Natural killer cell (primary cell): ENCODE data around the gene HNRNPU. TPM values are rescaled to one million over a fixed set of nuclear protein-coding genes. Genes with fewer than 3 reads are reported as not detected.

ENCODE experiments used
- ATAC-seq, 3 donors: fragments of 150-1000 bp in 2 of 3; fragments of 200-7000 bp in 1 of 3; cut with Tn5 transposase; 1 replicate in 1 of 3; 2 replicates in 2 of 3; pipeline ENCODE4 v1.10.0; 2021; ENCODE audit warnings: mild to moderate bottlenecking in 2 of 3, moderate library complexity in 2 of 3
- DNase-seq, 2 donors: peaks; one replicate each; pipeline versions ENCODE4 v3.0.0 to v3.0.0-alpha.2; 2013 to 2021; ENCODE audit warnings: mixed read lengths in 1 of 2
- H3K27ac ChIP-seq: one replicate; pipeline ENCODE4 v1.5.1; 2013; ENCODE audit warnings: mild to moderate bottlenecking, low read length
- H3K27me3 ChIP-seq: one replicate; pipeline ENCODE4 v1.6.1; 2013; ENCODE audit warnings: low read length; ENCODE audit not compliant: control insufficient read depth, insufficient read depth
- H3K36me3 ChIP-seq: one replicate; pipeline ENCODE4 v1.6.1; 2013; ENCODE audit warnings: low read length; ENCODE audit not compliant: control insufficient read depth, insufficient read depth
- H3K4me1 ChIP-seq: one replicate; pipeline ENCODE4 v1.6.1; 2013; ENCODE audit warnings: low read length; ENCODE audit not compliant: control insufficient read depth, insufficient read depth
- H3K4me3 ChIP-seq: one replicate; pipeline ENCODE4 v1.5.1; 2013; ENCODE audit warnings: low read length
- H3K9me3 ChIP-seq: one replicate; pipeline ENCODE4 v1.6.1; 2013; ENCODE audit warnings: low read length; ENCODE audit not compliant: control insufficient read depth, insufficient read depth
- H3K27ac Mint-ChIP-seq, 2 donors: one replicate each; pipeline ENCODE4 v1.8.0; 2022; ENCODE audit warnings: mild to moderate bottlenecking in 2 of 2, mixed read lengths in 2 of 2, moderate library complexity in 1 of 2
- H3K27me3 Mint-ChIP-seq, 2 donors: one replicate each; pipeline ENCODE4 v1.8.0; 2022; ENCODE audit warnings: low read depth in 2 of 2, mixed read lengths in 2 of 2
- H3K36me3 Mint-ChIP-seq: one replicate; pipeline ENCODE4 v1.8.0; 2022; ENCODE audit warnings: mixed read lengths
- H3K4me1 Mint-ChIP-seq, 2 donors: one replicate each; pipeline ENCODE4 v1.8.0; 2022; ENCODE audit warnings: mixed read lengths in 2 of 2
- H3K4me3 Mint-ChIP-seq: one replicate; pipeline ENCODE4 v1.8.0; 2022; ENCODE audit warnings: mild to moderate bottlenecking, moderate library complexity, mixed read lengths
- H3K9me3 Mint-ChIP-seq, 2 donors: one replicate each; pipeline ENCODE4 v1.8.0; 2022; ENCODE audit warnings: mixed read lengths in 2 of 2
- WGBS: methylation state at CpG from one replicate; pipeline ENCODE4 v1.1.7; 2013; ENCODE audit warnings: missing lambda C conversion rate; ENCODE audit not compliant: insufficient coverage; 5-methylcytosine and 5-hydroxymethylcytosine counted together
- intact Hi-C: fragments of 100-400 bp; cut with micrococcal nuclease; formaldehyde crosslinking; loops from one replicate; pipeline ENCODE4 v1.14.2; 2022
- total RNA-seq, 4 donors: library from RNA; stranded (reverse); fragments of 120-200 nt in 1 of 4; gene quantifications; one replicate each; pipeline versions ENCODE4 v1.2.3 to v1.2.4, GENCODE V29; 2013 to 2022
- TF ChIP-seq, protein P1 (sequence below): fragments of 200-600 bp; IDR thresholded peaks from one replicate; pipeline ENCODE4 v1.8.0; 2022; ENCODE audit warnings: antibody characterized with exemption

HNRNPU gene
- total RNA-seq, 3 donors from 2014 or later (not counting 1 experiment from before 2014, with no cell fraction given), result 467 to 603 (median 504) TPM

- Histone ChIP-seq H3K27me3 (no peaks in the 10 kb centered on the region), H3K36me3 (no peaks in the 10 kb centered on the region), H3K4me1 (no peaks in the 10 kb centered on the region), H3K27ac (no peak overlapping the region), H3K9me3 (no peaks in the 10 kb centered on the region), H3K4me3 (no peak overlapping the region)
- Mint-ChIP-seq H3K9me3 (no peaks in the 10 kb centered on the region), H3K4me1 (no peaks in the 10 kb centered on the region), H3K36me3 (no peaks in the 10 kb centered on the region), H3K27me3 (no peaks in the 10 kb centered on the region), H3K27ac (no peak overlapping the region), H3K4me3 (no peak overlapping the region)
- 95% methylated on average over 8 of the region's 8 CpGs for WGBS
- TF ChIP-seq, protein P1, sequence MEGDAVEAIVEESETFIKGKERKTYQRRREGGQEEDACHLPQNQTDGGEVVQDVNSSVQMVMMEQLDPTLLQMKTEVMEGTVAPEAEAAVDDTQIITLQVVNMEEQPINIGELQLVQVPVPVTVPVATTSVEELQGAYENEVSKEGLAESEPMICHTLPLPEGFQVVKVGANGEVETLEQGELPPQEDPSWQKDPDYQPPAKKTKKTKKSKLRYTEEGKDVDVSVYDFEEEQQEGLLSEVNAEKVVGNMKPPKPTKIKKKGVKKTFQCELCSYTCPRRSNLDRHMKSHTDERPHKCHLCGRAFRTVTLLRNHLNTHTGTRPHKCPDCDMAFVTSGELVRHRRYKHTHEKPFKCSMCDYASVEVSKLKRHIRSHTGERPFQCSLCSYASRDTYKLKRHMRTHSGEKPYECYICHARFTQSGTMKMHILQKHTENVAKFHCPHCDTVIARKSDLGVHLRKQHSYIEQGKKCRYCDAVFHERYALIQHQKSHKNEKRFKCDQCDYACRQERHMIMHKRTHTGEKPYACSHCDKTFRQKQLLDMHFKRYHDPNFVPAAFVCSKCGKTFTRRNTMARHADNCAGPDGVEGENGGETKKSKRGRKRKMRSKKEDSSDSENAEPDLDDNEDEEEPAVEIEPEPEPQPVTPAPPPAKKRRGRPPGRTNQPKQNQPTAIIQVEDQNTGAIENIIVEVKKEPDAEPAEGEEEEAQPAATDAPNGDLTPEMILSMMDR, result no peak
- ATAC-seq (no peak), DNase-seq (no peak)
- intact Hi-C loops, result no loop called here
These were observed 12.0 kb upstream of the HNRNPU start for GRCh38 chr1:244876228-244876910.

- Mint-ChIP-seq H3K4me1 (peaks cover 3% of the 10 kb centered on the region in 2 donors), H3K27ac (no peak overlapping the region), H3K9me3 (no peaks in the 10 kb centered on the region), H3K4me3 (no peak overlapping the region), H3K27me3 (no peaks in the 10 kb centered on the region), H3K36me3 (no peaks in the 10 kb centered on the region)
- TF ChIP-seq, protein P1, result no peak
- no peaks in the 10 kb centered on the region for H3K36me3 ChIP-seq
- H3K27ac ChIP-seq, result no peak overlapping the region
- H3K9me3 ChIP-seq, result no peaks in the 10 kb centered on the region
- peaks cover 6% of the 10 kb centered on the region for H3K4me1 ChIP-seq
- no peak for DNase-seq
- no peak for ATAC-seq
- intact Hi-C loops, result no loop called here
- no peak overlapping the region for H3K4me3 ChIP-seq
- H3K27me3 ChIP-seq, result no peaks in the 10 kb centered on the region
- 96% methylated on average over 7 of the region's 7 CpGs for WGBS
These were observed 10.7 kb upstream of the HNRNPU start for GRCh38 chr1:244874974-244875579.

DNA sequence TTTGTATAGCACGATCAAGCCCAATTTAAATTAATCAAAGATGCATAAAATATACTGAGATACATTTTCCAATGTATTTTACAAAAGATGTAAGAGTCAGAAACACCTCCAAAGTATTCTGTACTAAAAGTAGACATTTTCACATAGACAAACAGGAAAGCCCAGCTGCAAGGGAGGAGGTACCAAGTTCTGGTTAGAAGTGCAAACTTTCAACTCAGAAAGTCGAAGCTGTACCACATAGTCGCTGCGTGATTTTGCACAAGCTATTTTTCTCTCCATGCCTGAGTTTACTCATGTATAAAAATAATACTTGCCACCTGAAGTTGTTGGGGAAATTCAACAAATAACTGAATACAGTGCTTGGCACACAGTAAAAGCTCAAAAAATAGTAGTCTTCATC, 5.6 kb upstream of the HNRNPU start:
- ATAC-seq (peak; percentile 70 to 90 (median 84)), DNase-seq (no peak)
- Histone ChIP-seq H3K27ac (peak overlapping the region; percentile 24), H3K9me3 (no peaks in the 10 kb centered on the region), H3K4me3 (no peak overlapping the region), H3K36me3 (no peaks in the 10 kb centered on the region), H3K4me1 (peaks cover 14% of the 10 kb centered on the region), H3K27me3 (no peaks in the 10 kb centered on the region)
- TF ChIP-seq, protein P1, result no peak
- no peaks in the 10 kb centered on the region for H3K27me3 Mint-ChIP-seq
- intact Hi-C loops, result loop anchor here (10.0 kb wide), 1 partner anchor 415 kb away; the partner anchor contains the start of gene ADSS2
- H3K27ac Mint-ChIP-seq, result peak overlapping the region; percentile 74 to 89
- no peaks in the 10 kb centered on the region for H3K9me3 Mint-ChIP-seq
- no peaks in the 10 kb centered on the region for H3K36me3 Mint-ChIP-seq
- H3K4me3 Mint-ChIP-seq, result peak overlapping the region; percentile 78
- 53% methylated on average over 3 of the region's 4 CpGs for WGBS
- peaks cover 20 to 25% of the 10 kb centered on the region in 2 donors for H3K4me1 Mint-ChIP-seq
